Suprapubic skin (tissue), 4 donors: ENCODE data around the gene PXK. TPM values are rescaled to one million over a fixed set of nuclear protein-coding genes. Genes with fewer than 3 reads are reported as not detected.
A peak's percentile ranks its signal among the peaks of the same experiment; 100 is the strongest.

ENCODE experiments used
- DNase-seq, 2 donors: peaks; one replicate each; pipeline ENCODE4 v3.0.0-alpha.2; 2019; ENCODE audit warnings: low spot score in 2 of 2
- H3K27ac ChIP-seq: fragments of 200-600 bp; sonication (generic); one replicate; pipeline ENCODE4 v1.5.1; 2019
- H3K27me3 ChIP-seq: fragments of 200-600 bp; sonication (generic); one replicate; pipeline ENCODE4 v1.5.1; 2019
- H3K36me3 ChIP-seq: fragments of 200-600 bp; sonication (generic); one replicate; pipeline ENCODE4 v1.5.1; 2019
- H3K4me1 ChIP-seq: fragments of 200-600 bp; sonication (generic); one replicate; pipeline ENCODE4 v1.5.1; 2019
- H3K4me3 ChIP-seq: fragments of 200-600 bp; sonication (generic); one replicate; pipeline ENCODE4 v1.5.1; 2019; ENCODE audit warnings: mild to moderate bottlenecking
- H3K9me3 ChIP-seq: fragments of 200-600 bp; sonication (generic); one replicate; pipeline ENCODE4 v1.5.1; 2019
- CTCF ChIP-seq, 2 donors: fragments of 200-600 bp in 1 of 2; fragments of 450-650 bp in 1 of 2; sonication (generic) in 1 of 2; IDR thresholded peaks; one replicate each; pipeline ENCODE4 v1.5.1; 2016 to 2019; ENCODE audit warnings: antibody characterized with exemption in 2 of 2, mild to moderate bottlenecking in 1 of 2, moderate library complexity in 1 of 2
- EP300 ChIP-seq: sonication (generic); formaldehyde crosslinking; IDR thresholded peaks from one replicate; pipeline ENCODE4 v1.6.1; 2017; ENCODE audit warnings: antibody characterized with exemption
- POLR2A ChIP-seq, 2 donors: fragments of 450-650 bp; IDR thresholded peaks; one replicate each; pipeline ENCODE4 v1.6.1; 2017; ENCODE audit warnings: antibody characterized with exemption in 2 of 2, mild to moderate bottlenecking in 2 of 2, moderate library complexity in 2 of 2
- POLR2AphosphoS5 ChIP-seq, 3 donors: sonication (generic); formaldehyde crosslinking; IDR thresholded peaks; one replicate each; pipeline ENCODE4 v1.6.1; 2017; ENCODE audit warnings: antibody characterized with exemption in 3 of 3
- WGBS: methylation state at CpG from one replicate; pipeline ENCODE4 v1.1.5; 2018; 5-methylcytosine and 5-hydroxymethylcytosine counted together
- total RNA-seq, 4 donors: library from RNA; depleted of rRNA; stranded (reverse); fragments of >200 nt; gene quantifications; one replicate each; pipeline ENCODE4 v1.1.0, GENCODE V29; 2016

The PXK gene
- total RNA-seq, 4 donors from 2014 or later, result 16.0 to 36.9 (median 21.8) TPM

- no peak overlapping the region for H3K27ac ChIP-seq
- TF ChIP-seq POLR2A (IDR thresholded peaks at IDR 0.05) (no peak), EP300 (no peak)
- H3K4me1 ChIP-seq, result peaks cover 18% of the 10 kb centered on the region
- H3K4me3 ChIP-seq, result no peak overlapping the region
- 90% methylated on average over 6 of the region's 6 CpGs for WGBS
- peaks cover 32% of the 10 kb centered on the region for H3K36me3 ChIP-seq
- H3K27me3 ChIP-seq, result no peaks in the 10 kb centered on the region
- no peaks in the 10 kb centered on the region for H3K9me3 ChIP-seq
- no peak for DNase-seq
These were observed 85.5 kb downstream of the PXK start for GRCh38 chr3:58418227-58418626.

GRCh38 chr3:58419780-58420507 is 87.3 kb downstream of the PXK start:
- no peak for DNase-seq
- Histone ChIP-seq H3K36me3 (peaks cover 50% of the 10 kb centered on the region), H3K4me3 (no peak overlapping the region), H3K4me1 (peaks cover 11% of the 10 kb centered on the region), H3K27me3 (no peaks in the 10 kb centered on the region), H3K9me3 (no peaks in the 10 kb centered on the region), H3K27ac (peak overlapping the region; percentile 74)
- WGBS, result 41% methylated on average over 7 of the region's 7 CpGs
- no peak for TF ChIP-seq POLR2A (IDR thresholded peaks at IDR 0.05)
- TF ChIP-seq CTCF (IDR thresholded peaks at IDR 0.05), result peak in 1 of 2 donors; percentile 8
- no peak for TF ChIP-seq EP300
- TF ChIP-seq POLR2AphosphoS5 (IDR thresholded peaks at IDR 0.05), result no peak

GRCh38 chr3:58421004-58421403 is 88.3 kb downstream of the PXK start:
- no peak for DNase-seq
- Histone ChIP-seq H3K4me3 (no peak overlapping the region), H3K36me3 (peaks cover 60% of the 10 kb centered on the region), H3K9me3 (no peaks in the 10 kb centered on the region), H3K27me3 (no peaks in the 10 kb centered on the region), H3K4me1 (peaks cover 11% of the 10 kb centered on the region), H3K27ac (no peak overlapping the region)
- no peak for TF ChIP-seq POLR2AphosphoS5 (IDR thresholded peaks at IDR 0.05)
- no peak for TF ChIP-seq EP300
- TF ChIP-seq CTCF (IDR thresholded peaks at IDR 0.05), result no peak
- TF ChIP-seq POLR2A (IDR thresholded peaks at IDR 0.05), result no peak
- 96% methylated on average over 7 of the region's 7 CpGs for WGBS

- Histone ChIP-seq H3K27me3 (no peaks in the 10 kb centered on the region), H3K9me3 (no peaks in the 10 kb centered on the region), H3K36me3 (peaks cover 71% of the 10 kb centered on the region), H3K27ac (no peak overlapping the region), H3K4me1 (peaks cover 11% of the 10 kb centered on the region), H3K4me3 (no peak overlapping the region)
- 86% methylated on average over 8 of the region's 8 CpGs for WGBS
- TF ChIP-seq CTCF (IDR thresholded peaks at IDR 0.05), result no peak
- no peak for TF ChIP-seq POLR2AphosphoS5 (IDR thresholded peaks at IDR 0.05)
- TF ChIP-seq POLR2A (IDR thresholded peaks at IDR 0.05), result no peak
- no peak for TF ChIP-seq EP300
- DNase-seq, result no peak
These were observed 90.1 kb downstream of the PXK start for GRCh38 chr3:58422756-58423325.

GRCh38 chr3:58424613-58425012 is 91.9 kb downstream of the PXK start:
- H3K4me3 ChIP-seq, result no peak overlapping the region
- TF ChIP-seq POLR2AphosphoS5 (IDR thresholded peaks at IDR 0.05) (no peak), EP300 (no peak), CTCF (IDR thresholded peaks at IDR 0.05) (no peak), POLR2A (IDR thresholded peaks at IDR 0.05) (no peak)
- DNase-seq, result no peak
- no peak overlapping the region for H3K27ac ChIP-seq
- H3K9me3 ChIP-seq, result no peaks in the 10 kb centered on the region
- peaks cover 8% of the 10 kb centered on the region for H3K4me1 ChIP-seq
- H3K27me3 ChIP-seq, result no peaks in the 10 kb centered on the region
- 65% methylated on average over 8 of the region's 8 CpGs for WGBS
- H3K36me3 ChIP-seq, result peaks cover 89% of the 10 kb centered on the region
